HFFc6 (cell line): ENCODE data around the gene FOLH1. TPM values are rescaled to one million over a fixed set of nuclear protein-coding genes. Genes with fewer than 3 reads are reported as not detected.
"Not testable (repeated sequence)": the region's sequence is repeated elsewhere in the genome, so short reads cannot be mapped to it uniquely, and the experiment has no call there.

ENCODE experiments used
- DNase-seq: peaks from one replicate; pipeline ENCODE4 v3.0.0-alpha.2; 2018
- H3K27ac Mint-ChIP-seq: 2 replicates; pipeline ENCODE4 v1.8.0; 2020; ENCODE audit warnings: mild to moderate bottlenecking, mixed read lengths
- H3K27me3 Mint-ChIP-seq: 2 replicates; pipeline ENCODE4 v1.8.0; 2021; ENCODE audit warnings: mild to moderate bottlenecking, moderate library complexity, mixed read lengths; ENCODE audit not compliant: insufficient read depth
- H3K36me3 Mint-ChIP-seq: 2 replicates; pipeline ENCODE4 v1.8.0; 2021; ENCODE audit warnings: low read depth, mixed read lengths
- H3K4me1 Mint-ChIP-seq: 2 replicates; pipeline ENCODE4 v1.8.0; 2020; ENCODE audit warnings: low read depth, mixed read lengths
- H3K4me3 Mint-ChIP-seq: 2 replicates; pipeline ENCODE4 v1.8.0; 2020; ENCODE audit warnings: mild to moderate bottlenecking, moderate library complexity, mixed read lengths
- H3K9me3 Mint-ChIP-seq: 2 replicates; pipeline ENCODE4 v1.8.0; 2020; ENCODE audit warnings: mild to moderate bottlenecking, mixed read lengths
- long read RNA-seq: library from polyadenylated mRNA; unstranded; transcript quantifications from one replicate; pipeline ENCODE4 v2.0.0, GENCODE V29; 2019
- total RNA-seq, 6 experiments: library from RNA; stranded (reverse); fragmentation: NEBNext Ultra II Directional; extraction: Animal tissue kit (Norgen Biotek cat#: 25700); gene quantifications; 2 replicates in 1 of 6; 3 replicates in 5 of 6; pipeline ENCODE4 v1.2.3, GENCODE V29; 2021
- TF ChIP-seq, protein P1 (sequence below): fragments of 200-600 bp; sonication (generic); IDR thresholded peaks from 2 replicates; pipeline ENCODE4 v1.5.0; 2021; ENCODE audit warnings: antibody characterized with exemption, mild to moderate bottlenecking

The FOLH1 gene
- not detected for total RNA-seq
- long read RNA-seq = 0 reads

DNA sequence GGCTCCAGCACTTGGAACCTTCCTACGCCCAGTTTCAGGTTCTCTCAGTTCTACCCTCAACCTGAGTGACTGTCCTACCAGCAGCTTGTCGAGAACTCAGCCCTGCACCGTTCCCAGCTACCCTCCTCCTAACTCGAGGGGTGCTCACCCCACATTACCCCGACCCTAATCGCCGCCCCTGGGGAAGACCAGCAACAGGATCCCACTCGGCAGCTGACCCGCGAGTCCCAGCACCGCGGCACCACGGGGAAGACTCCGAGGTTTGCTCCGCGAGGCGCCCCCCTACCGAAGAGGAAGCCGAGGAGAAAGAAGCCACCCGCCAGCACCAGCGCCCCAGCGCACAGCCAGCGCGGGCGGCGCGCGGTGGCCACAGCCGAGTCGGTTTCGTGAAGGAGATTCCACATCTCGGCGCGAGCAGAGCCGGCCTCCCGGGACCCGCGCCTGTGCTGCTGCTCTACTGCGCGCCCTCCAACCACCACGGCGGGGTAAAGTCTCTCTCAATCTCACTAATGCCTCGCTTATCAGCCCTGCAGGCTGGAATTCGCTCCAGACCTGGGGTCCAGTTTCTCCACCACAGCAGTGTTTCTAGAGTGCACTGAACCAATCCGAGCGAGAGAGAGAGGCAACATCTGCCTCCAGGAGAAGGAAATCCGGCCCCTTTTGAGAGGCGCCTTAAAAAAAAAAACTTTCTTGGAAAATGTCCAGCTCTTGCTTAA is at the start of gene FOLH1:
FOLH1 (minus strand) TSS at position 597 of the 716 bp plus-strand sequence; CDS start at position 404, 193 bp downstream.
- TF ChIP-seq, protein P1, sequence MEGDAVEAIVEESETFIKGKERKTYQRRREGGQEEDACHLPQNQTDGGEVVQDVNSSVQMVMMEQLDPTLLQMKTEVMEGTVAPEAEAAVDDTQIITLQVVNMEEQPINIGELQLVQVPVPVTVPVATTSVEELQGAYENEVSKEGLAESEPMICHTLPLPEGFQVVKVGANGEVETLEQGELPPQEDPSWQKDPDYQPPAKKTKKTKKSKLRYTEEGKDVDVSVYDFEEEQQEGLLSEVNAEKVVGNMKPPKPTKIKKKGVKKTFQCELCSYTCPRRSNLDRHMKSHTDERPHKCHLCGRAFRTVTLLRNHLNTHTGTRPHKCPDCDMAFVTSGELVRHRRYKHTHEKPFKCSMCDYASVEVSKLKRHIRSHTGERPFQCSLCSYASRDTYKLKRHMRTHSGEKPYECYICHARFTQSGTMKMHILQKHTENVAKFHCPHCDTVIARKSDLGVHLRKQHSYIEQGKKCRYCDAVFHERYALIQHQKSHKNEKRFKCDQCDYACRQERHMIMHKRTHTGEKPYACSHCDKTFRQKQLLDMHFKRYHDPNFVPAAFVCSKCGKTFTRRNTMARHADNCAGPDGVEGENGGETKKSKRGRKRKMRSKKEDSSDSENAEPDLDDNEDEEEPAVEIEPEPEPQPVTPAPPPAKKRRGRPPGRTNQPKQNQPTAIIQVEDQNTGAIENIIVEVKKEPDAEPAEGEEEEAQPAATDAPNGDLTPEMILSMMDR = no peak

DNA sequence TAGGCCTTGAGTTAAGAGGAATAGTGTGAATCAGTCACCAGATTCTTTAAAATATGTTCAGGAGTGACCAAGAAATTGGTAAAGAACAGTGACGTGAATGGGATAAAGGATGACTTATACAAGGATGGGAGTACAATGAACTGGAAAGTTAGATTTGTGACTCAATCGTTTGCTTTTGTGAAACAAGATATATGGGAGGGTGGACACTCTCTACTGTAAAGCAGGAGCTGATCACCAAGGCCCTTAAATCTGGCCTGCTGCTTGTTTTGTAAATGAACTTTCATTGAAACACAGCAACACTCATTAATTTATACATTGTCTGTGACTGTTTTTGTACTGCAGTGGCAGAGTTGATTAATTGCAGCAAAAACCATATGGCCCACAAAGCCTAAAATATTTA is 46.7 kb upstream of the FOLH1 start:
- not testable (repeated sequence) for H3K4me3 Mint-ChIP-seq, DNase-seq, H3K27ac Mint-ChIP-seq, H3K36me3 Mint-ChIP-seq, H3K27me3 Mint-ChIP-seq, H3K4me1 Mint-ChIP-seq
- peaks cover 11% of the 10 kb centered on the region for H3K9me3 Mint-ChIP-seq

More for the DNA sequence above, at the start of gene FOLH1:
- H3K36me3 Mint-ChIP-seq = no peaks in the 10 kb centered on the region
- peaks cover 6% of the 10 kb centered on the region for H3K9me3 Mint-ChIP-seq
- no peaks in the 10 kb centered on the region for H3K4me1 Mint-ChIP-seq
- no peak within 1 kb of the TSS for H3K27ac Mint-ChIP-seq
- DNase-seq = no peak
- H3K27me3 Mint-ChIP-seq = no peaks in the 10 kb centered on the region
- no peak within 1 kb of the TSS for H3K4me3 Mint-ChIP-seq

DNA sequence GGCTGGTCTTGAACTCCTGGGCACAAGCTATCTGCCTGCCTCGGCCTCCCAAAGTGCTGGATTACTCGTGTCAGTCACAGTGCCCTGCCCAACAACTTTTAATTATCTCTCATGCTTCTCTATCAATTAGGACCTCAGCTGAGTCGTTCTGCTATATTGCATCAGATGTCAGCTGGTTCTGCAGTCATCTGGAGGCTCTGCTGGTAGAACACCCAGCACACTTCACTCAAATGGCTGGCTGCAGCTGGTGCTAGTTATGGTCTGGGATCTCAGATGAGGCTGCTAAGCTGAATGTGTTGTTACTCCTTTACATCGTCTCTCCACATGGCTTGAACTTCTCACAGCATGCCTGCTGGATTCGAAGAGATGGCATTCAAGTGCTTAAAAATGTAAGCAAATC is 42.8 kb upstream of the FOLH1 start:
- not testable (repeated sequence) for H3K9me3 Mint-ChIP-seq, H3K27me3 Mint-ChIP-seq, H3K36me3 Mint-ChIP-seq, H3K4me1 Mint-ChIP-seq, DNase-seq, H3K4me3 Mint-ChIP-seq, H3K27ac Mint-ChIP-seq

DNA sequence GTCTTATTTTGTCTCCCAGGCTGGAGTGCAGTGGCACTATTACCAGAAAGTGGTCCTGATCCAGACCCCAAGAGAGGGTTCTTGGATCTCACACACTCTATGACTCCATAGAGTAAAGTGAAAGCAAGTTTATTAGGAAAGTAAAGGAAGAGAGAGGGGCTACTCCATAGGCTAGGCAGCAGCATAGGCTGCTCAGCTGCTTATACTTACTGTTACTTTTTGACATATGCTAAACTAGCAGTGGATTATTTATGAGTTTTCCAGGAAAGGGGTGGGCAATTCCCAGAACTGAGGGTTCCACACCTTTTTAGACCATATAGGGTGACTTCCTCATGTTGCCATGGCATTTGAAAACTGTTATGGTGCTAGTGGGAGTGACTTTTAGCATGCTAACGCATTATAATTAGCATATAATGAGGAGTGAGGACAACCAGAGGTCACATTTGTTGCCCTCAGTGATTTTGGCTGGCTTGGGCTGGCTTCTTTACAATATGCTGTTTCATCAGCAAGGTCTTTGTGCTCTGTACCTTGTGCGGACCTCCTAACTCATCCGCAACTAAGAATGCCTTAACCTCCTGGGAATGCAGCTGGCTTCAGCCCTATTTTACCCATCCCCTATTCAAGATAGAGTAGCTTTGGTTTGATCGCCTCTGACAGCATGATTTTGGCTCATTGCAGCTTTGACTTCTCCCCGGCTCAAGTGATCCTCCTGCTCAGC is 42.2 kb upstream of the FOLH1 start:
- not testable (repeated sequence) for H3K9me3 Mint-ChIP-seq, H3K4me1 Mint-ChIP-seq, H3K27me3 Mint-ChIP-seq, DNase-seq, H3K36me3 Mint-ChIP-seq, H3K27ac Mint-ChIP-seq, H3K4me3 Mint-ChIP-seq

DNA sequence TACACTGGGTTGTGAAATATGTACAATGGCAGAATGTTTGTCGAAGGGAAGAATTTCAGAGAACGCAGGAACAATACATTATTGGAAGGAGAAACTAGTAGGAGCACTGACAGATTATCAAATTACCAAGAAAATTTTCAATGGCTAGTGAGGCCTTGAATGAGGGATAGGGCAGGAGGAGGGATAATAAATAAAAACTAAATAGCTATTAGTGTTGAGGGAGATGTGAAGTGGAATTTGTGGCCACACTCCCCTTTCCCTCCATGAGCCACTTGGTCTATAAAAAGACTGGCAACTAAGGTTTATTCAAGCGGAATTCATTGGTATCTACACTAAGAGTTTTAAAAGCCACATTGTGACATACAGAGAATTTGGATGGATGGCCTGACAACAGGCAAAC is 41.0 kb upstream of the FOLH1 start:
- not testable (repeated sequence) for H3K4me1 Mint-ChIP-seq, H3K4me3 Mint-ChIP-seq, H3K27ac Mint-ChIP-seq, DNase-seq, H3K36me3 Mint-ChIP-seq, H3K27me3 Mint-ChIP-seq
- peaks cover 10% of the 10 kb centered on the region; the same call in 1 of the 2 replicates for H3K9me3 Mint-ChIP-seq

DNA sequence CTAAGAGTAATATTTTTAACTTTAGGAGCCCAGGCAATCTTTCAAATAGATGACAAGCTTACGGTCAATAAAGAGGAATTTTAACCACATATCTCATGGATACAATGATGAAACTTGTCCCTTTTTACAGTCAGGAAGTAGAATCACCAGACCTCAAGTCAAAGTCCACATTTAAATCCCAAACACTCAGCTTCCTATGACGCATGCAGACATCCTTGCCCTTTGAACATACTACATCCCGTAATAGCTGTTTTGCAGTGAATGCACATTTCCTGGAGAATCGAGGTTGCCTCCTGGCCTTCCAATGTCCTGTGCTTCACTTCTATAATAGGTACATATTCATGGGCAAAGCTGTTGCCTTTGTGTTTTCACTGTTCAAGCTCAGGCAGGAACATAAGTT is 25.3 kb upstream of the FOLH1 start:
- H3K27me3 Mint-ChIP-seq, H3K36me3 Mint-ChIP-seq, H3K4me1 Mint-ChIP-seq, DNase-seq, H3K4me3 Mint-ChIP-seq, H3K27ac Mint-ChIP-seq: not testable (repeated sequence)
- H3K9me3 Mint-ChIP-seq = peaks cover 28% of the 10 kb centered on the region

DNA sequence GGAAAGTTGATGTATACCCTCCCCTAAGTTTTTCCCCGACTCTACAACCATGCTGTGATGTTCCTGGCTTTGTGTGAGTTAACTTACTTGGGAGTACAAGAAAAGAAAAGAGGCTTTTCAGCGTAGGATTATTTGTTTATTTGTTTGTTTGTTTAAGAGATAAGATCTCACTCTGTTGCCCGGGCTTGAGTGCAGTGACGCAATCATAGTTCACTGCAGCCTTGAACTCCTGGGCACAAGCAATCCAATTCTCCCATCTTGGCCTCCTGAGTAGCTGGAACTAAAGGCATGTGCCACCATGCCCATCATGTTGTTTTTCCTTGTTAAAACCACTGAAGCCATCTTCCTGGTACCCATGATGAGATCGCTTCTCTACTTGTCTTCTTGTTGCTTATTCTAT is 24.6 kb upstream of the FOLH1 start:
- H3K9me3 Mint-ChIP-seq = peaks cover 26% of the 10 kb centered on the region
- not testable (repeated sequence) for H3K27ac Mint-ChIP-seq, H3K36me3 Mint-ChIP-seq, H3K27me3 Mint-ChIP-seq, H3K4me3 Mint-ChIP-seq, H3K4me1 Mint-ChIP-seq, DNase-seq

DNA sequence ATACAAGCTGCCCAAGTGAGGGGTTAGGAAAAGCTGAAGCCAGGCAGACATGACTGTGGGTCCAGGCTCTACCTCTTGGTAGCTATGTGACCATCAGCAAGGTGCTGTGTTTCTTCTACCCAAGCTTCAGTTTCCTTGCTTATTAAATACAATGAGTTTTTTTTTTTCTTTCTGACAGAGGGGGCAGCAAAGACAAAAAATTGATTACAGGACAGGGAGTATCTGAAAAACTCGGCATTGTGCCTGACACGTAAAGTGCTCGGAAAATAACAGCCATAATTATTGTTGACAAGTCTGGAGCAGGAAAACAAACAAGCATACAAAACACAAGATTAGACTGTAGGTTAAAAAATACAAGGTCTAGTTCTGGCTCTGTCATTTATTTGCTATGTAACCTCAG is 23.3 kb upstream of the FOLH1 start:
- not testable (repeated sequence) for H3K27me3 Mint-ChIP-seq

DNA sequence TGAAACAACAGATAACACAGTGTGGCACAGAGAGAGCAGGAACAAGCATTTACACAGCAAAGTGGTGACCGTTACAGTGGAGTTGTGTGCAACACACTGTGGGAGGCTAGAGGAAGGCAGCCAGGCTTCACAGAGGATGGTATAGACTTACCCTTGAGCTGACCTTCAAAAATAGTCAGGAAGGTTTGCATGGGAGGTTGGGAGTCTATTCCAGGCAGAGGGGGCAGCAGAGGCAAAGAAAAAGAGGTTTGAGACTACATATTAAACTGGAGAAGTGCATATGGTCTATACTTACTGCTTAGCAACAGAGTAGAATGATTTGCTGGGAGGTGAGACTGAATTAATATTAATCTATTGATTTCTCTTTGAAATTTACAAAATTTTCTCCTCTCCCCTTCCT is 22.1 kb upstream of the FOLH1 start:
- not testable (repeated sequence) for H3K27me3 Mint-ChIP-seq, H3K27ac Mint-ChIP-seq, H3K4me3 Mint-ChIP-seq, DNase-seq, H3K4me1 Mint-ChIP-seq, H3K36me3 Mint-ChIP-seq
- peaks cover 25% of the 10 kb centered on the region for H3K9me3 Mint-ChIP-seq

More for the DNA sequence above, 23.3 kb upstream of the FOLH1 start:
- not testable (repeated sequence) for H3K27ac Mint-ChIP-seq, H3K36me3 Mint-ChIP-seq, DNase-seq, H3K4me1 Mint-ChIP-seq, H3K4me3 Mint-ChIP-seq
- H3K9me3 Mint-ChIP-seq = peaks cover 25% of the 10 kb centered on the region

DNA sequence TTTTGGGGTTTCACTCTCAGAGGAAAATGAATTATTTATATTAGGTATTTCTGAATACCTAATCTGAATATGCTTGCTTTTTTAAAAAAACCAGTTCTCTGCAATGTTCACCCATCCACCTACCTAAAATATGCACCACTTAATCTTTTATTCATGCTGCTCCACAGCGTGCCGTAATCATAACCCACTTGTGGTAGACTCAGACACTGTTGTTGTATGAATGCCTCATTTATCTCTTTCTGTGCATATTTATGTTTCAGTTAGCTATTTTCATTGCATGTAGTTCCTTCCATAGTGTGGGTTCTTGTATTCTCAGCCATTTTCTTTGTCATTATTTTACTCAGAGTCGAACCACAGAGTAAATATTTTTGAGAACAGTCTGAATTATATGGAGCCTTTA is 21.6 kb upstream of the FOLH1 start:
- H3K4me1 Mint-ChIP-seq, H3K27ac Mint-ChIP-seq: not testable (repeated sequence)
- peaks cover 25% of the 10 kb centered on the region for H3K9me3 Mint-ChIP-seq

DNA sequence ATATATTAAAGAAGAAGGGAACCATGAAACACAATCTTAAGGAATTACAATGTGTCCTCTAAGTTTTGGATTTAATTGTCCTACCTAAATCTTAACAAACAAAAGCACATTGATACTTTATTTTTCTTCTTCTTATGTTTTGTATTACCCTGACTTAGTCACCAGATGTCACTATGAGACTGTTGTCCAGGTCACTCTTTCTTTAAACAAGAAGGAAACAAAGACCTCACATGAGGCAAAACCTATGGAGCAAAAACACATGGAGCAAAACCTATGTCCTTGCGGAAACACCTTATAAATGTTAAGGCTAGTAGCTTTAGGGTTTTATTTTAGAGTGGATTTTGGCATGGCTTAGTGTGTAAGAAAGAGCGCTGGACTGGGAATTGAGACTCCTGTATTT is 20.7 kb upstream of the FOLH1 start:
- not testable (repeated sequence) for H3K27me3 Mint-ChIP-seq, H3K36me3 Mint-ChIP-seq, H3K27ac Mint-ChIP-seq, H3K4me3 Mint-ChIP-seq, H3K4me1 Mint-ChIP-seq, DNase-seq
- peaks cover 25% of the 10 kb centered on the region for H3K9me3 Mint-ChIP-seq

More for the DNA sequence above, 21.6 kb upstream of the FOLH1 start:
- not testable (repeated sequence) for H3K36me3 Mint-ChIP-seq, H3K27me3 Mint-ChIP-seq, DNase-seq, H3K4me3 Mint-ChIP-seq

DNA sequence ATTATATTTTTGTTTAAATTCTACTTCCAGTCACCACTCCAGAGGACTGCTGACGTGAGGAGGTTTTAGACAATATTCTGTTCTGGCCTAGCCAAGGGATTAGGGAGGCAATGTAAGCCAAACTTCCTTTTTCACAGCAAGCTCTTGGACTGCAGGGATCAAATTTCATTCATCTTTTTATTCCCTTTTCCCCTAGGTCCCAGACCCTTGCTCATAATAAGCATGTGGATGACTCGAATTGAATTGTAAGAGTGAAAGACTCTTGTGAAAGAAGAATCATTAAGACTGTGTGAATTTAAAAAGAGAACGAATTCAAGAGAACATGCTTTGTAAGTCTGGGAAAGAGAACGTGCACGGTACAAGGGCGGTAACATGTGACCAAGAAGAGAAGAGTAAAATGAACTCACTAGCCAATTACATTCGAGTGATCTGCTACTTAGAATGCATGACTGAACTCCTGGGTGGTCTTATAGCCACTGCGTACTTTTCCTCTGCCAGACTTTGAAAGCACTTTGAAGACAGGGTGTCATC is 16.9 kb upstream of the FOLH1 start:
- H3K4me3 Mint-ChIP-seq, H3K27me3 Mint-ChIP-seq, H3K4me1 Mint-ChIP-seq, H3K36me3 Mint-ChIP-seq, H3K27ac Mint-ChIP-seq, DNase-seq: not testable (repeated sequence)
- peaks cover 17% of the 10 kb centered on the region for H3K9me3 Mint-ChIP-seq
